ENCODE measurements around the gene PER3.

Gene PER3

GRCh38 chr1:7826363-7826762 is 42.3 kb downstream of the PER3 start:
- no peaks in the 10 kb centered on the region for H3K4me1 ChIP-seq (ENCODE audit: control insufficient read depth, insufficient read depth, low read length)
- no peak for DNase-seq (ENCODE audit: low read depth, low spot score)
- no peaks in the 10 kb centered on the region for H3K9me3 ChIP-seq (ENCODE audit: control insufficient read depth, insufficient read depth, low read length)
- H3K4me3 ChIP-seq (ENCODE audit: low read length) = no peak overlapping the region
- H3K27me3 ChIP-seq (ENCODE audit: control insufficient read depth, insufficient read depth, low read length) = no peaks in the 10 kb centered on the region
- no peak overlapping the region for H3K27ac ChIP-seq (ENCODE audit: low read length)
- WGBS (ENCODE audit: insufficient coverage, insufficient read length) = no CpG with 5 or more reads among the region's 7 CpGs
- 0 out of 2 replicates have a peak, but pooled peaks cover 2% of the 10 kb centered on the region for H3K36me3 ChIP-seq (ENCODE audit: control insufficient read depth, insufficient read depth, low read length)

GRCh38 chr1:7827126-7827955 is 43.2 kb downstream of the PER3 start:
- Histone ChIP-seq H3K27ac (ENCODE audit: low read length) (no peak overlapping the region), H3K4me1 (ENCODE audit: control insufficient read depth, insufficient read depth, low read length) (no peaks in the 10 kb centered on the region), H3K36me3 (ENCODE audit: control insufficient read depth, insufficient read depth, low read length) (0 out of 2 replicates have a peak, but pooled peaks cover 2% of the 10 kb centered on the region), H3K27me3 (ENCODE audit: control insufficient read depth, insufficient read depth, low read length) (no peaks in the 10 kb centered on the region), H3K4me3 (ENCODE audit: low read length) (no peak overlapping the region), H3K9me3 (ENCODE audit: control insufficient read depth, insufficient read depth, low read length) (no peaks in the 10 kb centered on the region)
- no CpG with 5 or more reads among the region's 39 CpGs for WGBS (ENCODE audit: insufficient coverage, insufficient read length)
- no peak for DNase-seq (ENCODE audit: low read depth, low spot score)

- H3K27me3 ChIP-seq (ENCODE audit: control insufficient read depth, insufficient read depth, low read length) = no peaks in the 10 kb centered on the region
- H3K4me3 ChIP-seq (ENCODE audit: low read length) = no peak overlapping the region
- no peaks in the 10 kb centered on the region for H3K9me3 ChIP-seq (ENCODE audit: control insufficient read depth, insufficient read depth, low read length)
- 0 out of 2 replicates have a peak, but pooled peaks cover 2% of the 10 kb centered on the region for H3K36me3 ChIP-seq (ENCODE audit: control insufficient read depth, insufficient read depth, low read length)
- DNase-seq (ENCODE audit: low read depth, low spot score) = no peak
- no peaks in the 10 kb centered on the region for H3K4me1 ChIP-seq (ENCODE audit: control insufficient read depth, insufficient read depth, low read length)
- no CpG with 5 or more reads among the region's 3 CpGs for WGBS (ENCODE audit: insufficient coverage, insufficient read length)
- H3K27ac ChIP-seq (ENCODE audit: low read length) = no peak overlapping the region
Measured at GRCh38 chr1:7831458-7831857, 47.4 kb downstream of the PER3 start.

GRCh38 chr1:7833035-7833434 is 48.9 kb downstream of the PER3 start:
- DNase-seq (ENCODE audit: low read depth, low spot score) = no peak
- no peaks in the 10 kb centered on the region for H3K9me3 ChIP-seq (ENCODE audit: control insufficient read depth, insufficient read depth, low read length)
- H3K4me1 ChIP-seq (ENCODE audit: control insufficient read depth, insufficient read depth, low read length) = no peaks in the 10 kb centered on the region
- no peak overlapping the region for H3K4me3 ChIP-seq (ENCODE audit: low read length)
- no peak overlapping the region for H3K27ac ChIP-seq (ENCODE audit: low read length)
- 0 out of 2 replicates have a peak, but pooled peaks cover 2% of the 10 kb centered on the region for H3K36me3 ChIP-seq (ENCODE audit: control insufficient read depth, insufficient read depth, low read length)
- H3K27me3 ChIP-seq (ENCODE audit: control insufficient read depth, insufficient read depth, low read length) = no peaks in the 10 kb centered on the region

- no peak overlapping the region for H3K27ac ChIP-seq (ENCODE audit: low read length)
- H3K36me3 ChIP-seq (ENCODE audit: control insufficient read depth, insufficient read depth, low read length) = no peaks in the 10 kb centered on the region
- DNase-seq (ENCODE audit: low read depth, low spot score) = no peak
- WGBS (ENCODE audit: insufficient coverage, insufficient read length) = no CpG with 5 or more reads among the region's 2 CpGs
- no peak overlapping the region for H3K4me3 ChIP-seq (ENCODE audit: low read length)
- no peaks in the 10 kb centered on the region for H3K27me3 ChIP-seq (ENCODE audit: control insufficient read depth, insufficient read depth, low read length)
- no peaks in the 10 kb centered on the region for H3K9me3 ChIP-seq (ENCODE audit: control insufficient read depth, insufficient read depth, low read length)
- H3K4me1 ChIP-seq (ENCODE audit: control insufficient read depth, insufficient read depth, low read length) = no peaks in the 10 kb centered on the region
Measured at GRCh38 chr1:7838714-7839113, 54.6 kb downstream of the PER3 start.

GRCh38 chr1:7839526-7839925 is 55.4 kb downstream of the PER3 start:
- Histone ChIP-seq H3K27ac (ENCODE audit: low read length) (no peak overlapping the region), H3K27me3 (ENCODE audit: control insufficient read depth, insufficient read depth, low read length) (no peaks in the 10 kb centered on the region), H3K4me1 (ENCODE audit: control insufficient read depth, insufficient read depth, low read length) (no peaks in the 10 kb centered on the region), H3K36me3 (ENCODE audit: control insufficient read depth, insufficient read depth, low read length) (no peaks in the 10 kb centered on the region), H3K4me3 (ENCODE audit: low read length) (no peak overlapping the region), H3K9me3 (ENCODE audit: control insufficient read depth, insufficient read depth, low read length) (no peaks in the 10 kb centered on the region)
- no CpG with 5 or more reads among the region's 3 CpGs for WGBS (ENCODE audit: insufficient coverage, insufficient read length)
- no peak for DNase-seq (ENCODE audit: low read depth, low spot score)

- H3K27ac ChIP-seq (ENCODE audit: low read length) = no peak overlapping the region
- no CpG with 5 or more reads among the region's 4 CpGs for WGBS (ENCODE audit: insufficient coverage, insufficient read length)
Measured at GRCh38 chr1:7842517-7842916, 58.4 kb downstream of the PER3 start.

GRCh38 chr1:7845761-7846160 is 61.7 kb downstream of the PER3 start:
- no peaks in the 10 kb centered on the region for H3K9me3 ChIP-seq (ENCODE audit: control insufficient read depth, insufficient read depth, low read length)
- H3K36me3 ChIP-seq (ENCODE audit: control insufficient read depth, insufficient read depth, low read length) = no peaks in the 10 kb centered on the region; the same call in 1 of the 2 replicates
- DNase-seq (ENCODE audit: low read depth, low spot score) = no peak
- no peak overlapping the region for H3K27ac ChIP-seq (ENCODE audit: low read length)
- no peaks in the 10 kb centered on the region for H3K4me1 ChIP-seq (ENCODE audit: control insufficient read depth, insufficient read depth, low read length)
- H3K4me3 ChIP-seq (ENCODE audit: low read length) = no peak overlapping the region
- WGBS (ENCODE audit: insufficient coverage, insufficient read length) = no CpG with 5 or more reads among the region's 2 CpGs
- no peaks in the 10 kb centered on the region for H3K27me3 ChIP-seq (ENCODE audit: control insufficient read depth, insufficient read depth, low read length)

More at GRCh38 chr1:7842517-7842916, 58.4 kb downstream of the PER3 start:
- Histone ChIP-seq H3K4me3 (ENCODE audit: low read length) (no peak overlapping the region), H3K9me3 (ENCODE audit: control insufficient read depth, insufficient read depth, low read length) (no peaks in the 10 kb centered on the region), H3K4me1 (ENCODE audit: control insufficient read depth, insufficient read depth, low read length) (no peaks in the 10 kb centered on the region), H3K36me3 (ENCODE audit: control insufficient read depth, insufficient read depth, low read length) (no peaks in the 10 kb centered on the region; the same call in 1 of the 2 replicates), H3K27me3 (ENCODE audit: control insufficient read depth, insufficient read depth, low read length) (no peaks in the 10 kb centered on the region)
- DNase-seq (ENCODE audit: low read depth, low spot score) = no peak

GRCh38 chr1:7846656-7847055 is 62.6 kb downstream of the PER3 start:
- no peak for DNase-seq (ENCODE audit: low read depth, low spot score)
- H3K27me3 ChIP-seq (ENCODE audit: control insufficient read depth, insufficient read depth, low read length) = no peaks in the 10 kb centered on the region
- H3K9me3 ChIP-seq (ENCODE audit: control insufficient read depth, insufficient read depth, low read length) = no peaks in the 10 kb centered on the region
- no peak overlapping the region for H3K4me3 ChIP-seq (ENCODE audit: low read length)
- H3K4me1 ChIP-seq (ENCODE audit: control insufficient read depth, insufficient read depth, low read length) = no peaks in the 10 kb centered on the region
- WGBS (ENCODE audit: insufficient coverage, insufficient read length) = no CpG with 5 or more reads among the region's 7 CpGs
- no peaks in the 10 kb centered on the region; the same call in 1 of the 2 replicates for H3K36me3 ChIP-seq (ENCODE audit: control insufficient read depth, insufficient read depth, low read length)
- no peak overlapping the region for H3K27ac ChIP-seq (ENCODE audit: low read length)

- Histone ChIP-seq H3K4me1 (ENCODE audit: control insufficient read depth, insufficient read depth, low read length) (no peaks in the 10 kb centered on the region), H3K27ac (ENCODE audit: low read length) (no peak overlapping the region), H3K36me3 (ENCODE audit: control insufficient read depth, insufficient read depth, low read length) (no peaks in the 10 kb centered on the region; the same call in 1 of the 2 replicates), H3K27me3 (ENCODE audit: control insufficient read depth, insufficient read depth, low read length) (no peaks in the 10 kb centered on the region), H3K4me3 (ENCODE audit: low read length) (no peak overlapping the region), H3K9me3 (ENCODE audit: control insufficient read depth, insufficient read depth, low read length) (no peaks in the 10 kb centered on the region)
- no CpG with 5 or more reads among the region's 4 CpGs for WGBS (ENCODE audit: insufficient coverage, insufficient read length)
- no peak for DNase-seq (ENCODE audit: low read depth, low spot score)
Measured at GRCh38 chr1:7847599-7847998, 63.5 kb downstream of the PER3 start.

GRCh38 chr1:7850786-7851185 is 66.7 kb downstream of the PER3 start:
- Histone ChIP-seq H3K9me3 (ENCODE audit: control insufficient read depth, insufficient read depth, low read length) (no peaks in the 10 kb centered on the region), H3K27ac (ENCODE audit: low read length) (no peak overlapping the region), H3K4me3 (ENCODE audit: low read length) (no peak overlapping the region), H3K36me3 (ENCODE audit: control insufficient read depth, insufficient read depth, low read length) (no peaks in the 10 kb centered on the region; the same call in 1 of the 2 replicates), H3K4me1 (ENCODE audit: control insufficient read depth, insufficient read depth, low read length) (no peaks in the 10 kb centered on the region), H3K27me3 (ENCODE audit: control insufficient read depth, insufficient read depth, low read length) (no peaks in the 10 kb centered on the region)
- DNase-seq (ENCODE audit: low read depth, low spot score) = no peak
- WGBS (ENCODE audit: insufficient coverage, insufficient read length) = no CpG with 5 or more reads among the region's 15 CpGs

All from iPS DF 6.9 (cell line).